Endothelial cell of umbilical vein (primary cell): Measurements from ENCODE around the gene PHLPP2. TPM values are rescaled to one million over a fixed set of nuclear protein-coding genes. Genes with fewer than 3 reads are reported as not detected.

Experiments used
- BruUV-seq: library from RNA; stranded (reverse); fragments of 400-500 nt; replicated peaks from 2 replicates; lab custom pipeline; 2021; lab: Mats Ljungman, UMichigan
- CTCF ChIA-PET: fragments of 300-600, 350-600 bp; sonication (Branson Sonifier 250); formaldehyde crosslinking; loops from one replicate; lab custom pipeline; 2021; ENCODE audit warnings: antibody characterized with exemption, inconsistent platforms; lab: Charles Lee
- POLR2A ChIA-PET: fragments of 300-600, 350-600 bp; sonication (Branson Sonifier 250); formaldehyde crosslinking; loops from one replicate; lab custom pipeline; 2021; ENCODE audit warnings: antibody characterized with exemption, inconsistent platforms; lab: Charles Lee
- DNase-seq: peaks from one replicate; pipeline ENCODE4 v3.0.0-alpha.2; 2011; ENCODE audit warnings: low read depth, low spot score
- FAIRE-seq: peaks from 2 replicates; lab custom pipeline; 2011; peaks lifted over from hg19 to GRCh38; lab: Jason Lieb, UNC
- H2AFZ ChIP-seq: 2 replicates; pipeline ENCODE4 v1.6.0; 2012; ENCODE audit warnings: low read depth, low read length, control low read depth, inconsistent platforms
- H3K27ac ChIP-seq: 2 replicates; pipeline ENCODE4 v1.5.1; 2011; ENCODE audit warnings: low read depth, mild to moderate bottlenecking, control low read depth, low read length, moderate library complexity; ENCODE audit not compliant: insufficient read depth
- H3K27me3 ChIP-seq, 2 experiments: 2 replicates each; pipeline versions ENCODE4 v1.6.0 to v1.6.1; 2011; ENCODE audit warnings: low read length in 2 of 2, mixed read lengths in 1 of 2; ENCODE audit not compliant: control insufficient read depth in 2 of 2, insufficient read depth in 2 of 2
- H3K36me3 ChIP-seq, 2 experiments: 2 replicates in 1 of 2; 3 replicates in 1 of 2; pipeline ENCODE4 v1.5.1; 2011; ENCODE audit warnings: low read length in 2 of 2, mild to moderate bottlenecking in 1 of 2, moderate library complexity in 1 of 2; ENCODE audit not compliant: control insufficient read depth in 2 of 2, insufficient read depth in 2 of 2; ENCODE audit errors: extremely low read depth in 1 of 2
- H3K4me1 ChIP-seq: 3 replicates; pipeline ENCODE4 v1.5.1; 2011; ENCODE audit warnings: mild to moderate bottlenecking, low read length; ENCODE audit not compliant: control insufficient read depth, insufficient read depth; ENCODE audit errors: extremely low read depth
- H3K4me2 ChIP-seq: 2 replicates; pipeline ENCODE4 v1.6.1; 2011; ENCODE audit warnings: low read length, control low read depth, mixed read lengths; ENCODE audit not compliant: insufficient read depth
- H3K4me3 ChIP-seq, 3 experiments: fragments of 200-600 bp in 1 of 3; sonication (generic), shearing (Covaris generic) in 1 of 3; replicated peaks in 1 of 3; 2 replicates each; pipeline ENCODE4 v1.5.1; 2011 to 2016; ENCODE audit warnings: control low read depth in 3 of 3, low read length in 3 of 3, mild to moderate bottlenecking in 2 of 3, inconsistent platforms in 1 of 3, low read depth in 1 of 3, moderate library complexity in 1 of 3; ENCODE audit not compliant: insufficient read depth in 1 of 3
- H3K79me2 ChIP-seq: 2 replicates; pipeline ENCODE4 v1.6.0; 2012; ENCODE audit warnings: low read length, inconsistent platforms; ENCODE audit not compliant: control insufficient read depth, insufficient read depth
- H3K9ac ChIP-seq: replicated peaks from 2 replicates; pipeline ENCODE3; 2011; ENCODE audit warnings: low read length, control low read depth; ENCODE audit not compliant: insufficient read depth; ENCODE audit errors: extremely low read depth
- H3K9me1 ChIP-seq: replicated peaks from 3 replicates; pipeline ENCODE4 v1.6.0; 2011; ENCODE audit warnings: mild to moderate bottlenecking, low read length; ENCODE audit not compliant: control insufficient read depth, insufficient read depth; ENCODE audit errors: extremely low read depth
- H3K9me3 ChIP-seq: replicated peaks from 2 replicates; pipeline ENCODE4 v1.5.1; 2012; ENCODE audit warnings: low read length, inconsistent platforms; ENCODE audit not compliant: control insufficient read depth, insufficient read depth
- H4K20me1 ChIP-seq: replicated peaks from 2 replicates; pipeline ENCODE3; 2011; ENCODE audit warnings: mild to moderate bottlenecking, low read length; ENCODE audit not compliant: control insufficient read depth, insufficient read depth; ENCODE audit errors: extremely low read depth
- EZH2 ChIP-seq: IDR thresholded peaks from 2 replicates; pipeline ENCODE4 v1.6.1; 2012; ENCODE audit warnings: borderline replicate concordance, low read depth, mild to moderate bottlenecking, moderate library complexity, low read length, inconsistent platforms; ENCODE audit not compliant: severe bottlenecking
- FOS ChIP-seq: IDR thresholded peaks from 2 replicates; pipeline ENCODE4 v1.6.1; 2011; ENCODE audit warnings: mild to moderate bottlenecking, low read length, moderate library complexity, borderline replicate concordance; ENCODE audit not compliant: insufficient read depth
- GATA2 ChIP-seq: IDR thresholded peaks from 2 replicates; pipeline ENCODE4 v1.7.0; 2011; ENCODE audit warnings: low read depth, mild to moderate bottlenecking, moderate library complexity, mixed read lengths, low read length; ENCODE audit not compliant: insufficient read length, insufficient read depth
- JUN ChIP-seq: IDR thresholded peaks from 2 replicates; pipeline ENCODE4 v1.6.1; 2011; ENCODE audit warnings: borderline replicate concordance, low read depth; ENCODE audit not compliant: insufficient read length, insufficient read depth
- MYC ChIP-seq: IDR thresholded peaks from one replicate; pipeline ENCODE4 v1.6.1; 2011; ENCODE audit warnings: mild to moderate bottlenecking, low read depth, low read length
- POLR2A ChIP-seq: IDR thresholded peaks from 2 replicates; pipeline ENCODE4 v1.6.1; 2012; ENCODE audit warnings: low read depth, mild to moderate bottlenecking, control low read depth, low read length
- POLR2AphosphoS5 ChIP-seq: IDR thresholded peaks from 2 replicates; pipeline ENCODE4 v1.6.1; 2012; ENCODE audit warnings: low read depth, mild to moderate bottlenecking, control low read depth, low read length, moderate library complexity; ENCODE audit not compliant: insufficient read depth
- dilution Hi-C: fragments of 300-500 bp; cut with MboI; formaldehyde crosslinking; loops from one replicate; pipeline ENCODE4 v1.15.0; 2019; ENCODE audit warnings: low sequenced_read_pairs; ENCODE audit not compliant: extremely low pct_ligation_motif_present
- intact Hi-C: fragments of 100-400 bp; cut with micrococcal nuclease; formaldehyde crosslinking; loops from one replicate; pipeline ENCODE4 v1.10.0; 2022
- polyA plus RNA-seq, 4 experiments: library from polyadenylated mRNA; depleted of rRNA in 3 of 4; stranded (reverse) in 3 of 4; unstranded in 1 of 4; fragments of >200 nt; gene quantifications; 2 replicates each; pipeline versions ENCODE4 v1.2.1 to v1.2.3, GENCODE V29; 2011 to 2012; ENCODE audit warnings: missing spikeins in 1 of 4
- total RNA-seq: library from RNA; stranded (reverse); gene quantifications from 2 replicates; pipeline ENCODE4 v1.2.3, GENCODE V29; 2021
- TF ChIP-seq, protein P1 (sequence below): IDR thresholded peaks from 2 replicates; pipeline ENCODE4 v1.6.1; 2011; ENCODE audit not compliant: insufficient read depth, insufficient read length
- TF ChIP-seq, protein P2 (sequence below), 2 donors: IDR thresholded peaks; 1 replicate in 1 of 2; 2 replicates in 1 of 2; pipeline ENCODE4 v1.5.1; 2011; ENCODE audit warnings: low read length in 2 of 2, mild to moderate bottlenecking in 2 of 2, moderate library complexity in 2 of 2, control low read depth in 1 of 2, inconsistent platforms in 1 of 2, low read depth in 1 of 2; ENCODE audit not compliant: insufficient read depth in 1 of 2; ENCODE audit errors: extremely low read depth in 1 of 2

PHLPP2 gene
- total and polyA plus RNA-seq, 2 donors (not counting 3 experiments of a cell fraction or from before 2014, with no cell fraction given) = 4.1 to 8.0 TPM

DNA sequence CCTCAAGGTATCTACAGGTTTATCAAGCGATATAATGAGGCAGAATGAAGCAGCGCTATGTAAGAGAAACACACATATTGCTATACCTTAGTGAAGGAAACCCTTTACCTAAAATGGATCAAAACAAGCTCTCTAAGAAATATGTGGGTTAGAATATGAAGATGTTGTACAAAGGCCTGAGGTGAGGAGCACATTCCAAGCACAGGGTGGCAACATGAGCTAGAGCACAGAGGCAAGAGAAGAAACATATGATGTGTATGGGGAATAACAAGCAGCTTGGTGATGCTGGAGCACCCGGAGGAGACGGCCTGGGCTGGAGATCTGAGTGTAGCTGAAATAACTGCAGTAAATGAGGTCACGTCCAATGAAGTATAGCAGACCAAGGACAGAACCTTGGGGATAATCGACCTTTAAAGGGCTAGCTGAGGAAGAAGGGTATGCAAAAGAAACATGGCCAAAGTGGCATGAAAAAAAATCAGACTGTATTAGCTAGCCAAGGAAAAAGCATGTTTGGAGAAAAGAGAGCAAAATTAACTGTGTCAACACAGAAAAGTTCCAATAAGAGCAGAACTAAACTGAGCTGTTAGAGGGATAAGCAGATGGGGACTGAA lies 54.5 kb downstream of the PHLPP2 start:
- no peak for FAIRE-seq
- Histone ChIP-seq H3K9me1 (no peaks in the 10 kb centered on the region), H3K4me2 (no peak overlapping the region), H3K27ac (no peak overlapping the region), H2AFZ (no peak overlapping the region), H3K27me3 (no peaks in the 10 kb centered on the region), H3K9me3 (no peaks in the 10 kb centered on the region), H3K79me2 (no peaks in the 10 kb centered on the region), H3K4me3 (no peak overlapping the region), H3K4me1 (no peaks in the 10 kb centered on the region), H4K20me1 (no peaks in the 10 kb centered on the region), H3K36me3 (peaks cover 8 to 9% of the 10 kb centered on the region in 2 experiments), H3K9ac (no peak overlapping the region)
- CTCF ChIA-PET = interaction anchor here (0.9 to 2.3 kb wide), 2 partner anchors 212 to 291 kb away, joined by 3 to 8 read pairs; no protein-coding TSS in a partner anchor
- no peak for DNase-seq
- no TSS peak for BruUV-seq
- TF ChIP-seq JUN (no peak), POLR2AphosphoS5 (no peak), GATA2 (no peak), POLR2A (no peak), FOS (no peak), MYC (no peak), EZH2 (no peak)
- TF ChIP-seq, protein P1, sequence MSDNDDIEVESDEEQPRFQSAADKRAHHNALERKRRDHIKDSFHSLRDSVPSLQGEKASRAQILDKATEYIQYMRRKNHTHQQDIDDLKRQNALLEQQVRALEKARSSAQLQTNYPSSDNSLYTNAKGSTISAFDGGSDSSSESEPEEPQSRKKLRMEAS = no peak
- TF ChIP-seq, protein P2, sequence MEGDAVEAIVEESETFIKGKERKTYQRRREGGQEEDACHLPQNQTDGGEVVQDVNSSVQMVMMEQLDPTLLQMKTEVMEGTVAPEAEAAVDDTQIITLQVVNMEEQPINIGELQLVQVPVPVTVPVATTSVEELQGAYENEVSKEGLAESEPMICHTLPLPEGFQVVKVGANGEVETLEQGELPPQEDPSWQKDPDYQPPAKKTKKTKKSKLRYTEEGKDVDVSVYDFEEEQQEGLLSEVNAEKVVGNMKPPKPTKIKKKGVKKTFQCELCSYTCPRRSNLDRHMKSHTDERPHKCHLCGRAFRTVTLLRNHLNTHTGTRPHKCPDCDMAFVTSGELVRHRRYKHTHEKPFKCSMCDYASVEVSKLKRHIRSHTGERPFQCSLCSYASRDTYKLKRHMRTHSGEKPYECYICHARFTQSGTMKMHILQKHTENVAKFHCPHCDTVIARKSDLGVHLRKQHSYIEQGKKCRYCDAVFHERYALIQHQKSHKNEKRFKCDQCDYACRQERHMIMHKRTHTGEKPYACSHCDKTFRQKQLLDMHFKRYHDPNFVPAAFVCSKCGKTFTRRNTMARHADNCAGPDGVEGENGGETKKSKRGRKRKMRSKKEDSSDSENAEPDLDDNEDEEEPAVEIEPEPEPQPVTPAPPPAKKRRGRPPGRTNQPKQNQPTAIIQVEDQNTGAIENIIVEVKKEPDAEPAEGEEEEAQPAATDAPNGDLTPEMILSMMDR (IDR thresholded peaks at IDR 0.05; ENCODE audit: extremely low read depth in 1 of 2, insufficient read depth in 1 of 2, low read depth in 1 of 2, low read length in 2 of 2) = no peak
- dilution Hi-C loops (no loop called here), intact Hi-C loops (no loop called here)
- POLR2A ChIA-PET = no interaction called here
